NK-92 (cell line): ENCODE data around the gene PLEKHG3.

Experiments
- DNase-seq: peaks from one replicate; lab custom pipeline; 2025; ENCODE audit not compliant: unreplicated experiment; lab: John Stamatoyannopoulos, UW

The PLEKHG3 gene

DNA sequence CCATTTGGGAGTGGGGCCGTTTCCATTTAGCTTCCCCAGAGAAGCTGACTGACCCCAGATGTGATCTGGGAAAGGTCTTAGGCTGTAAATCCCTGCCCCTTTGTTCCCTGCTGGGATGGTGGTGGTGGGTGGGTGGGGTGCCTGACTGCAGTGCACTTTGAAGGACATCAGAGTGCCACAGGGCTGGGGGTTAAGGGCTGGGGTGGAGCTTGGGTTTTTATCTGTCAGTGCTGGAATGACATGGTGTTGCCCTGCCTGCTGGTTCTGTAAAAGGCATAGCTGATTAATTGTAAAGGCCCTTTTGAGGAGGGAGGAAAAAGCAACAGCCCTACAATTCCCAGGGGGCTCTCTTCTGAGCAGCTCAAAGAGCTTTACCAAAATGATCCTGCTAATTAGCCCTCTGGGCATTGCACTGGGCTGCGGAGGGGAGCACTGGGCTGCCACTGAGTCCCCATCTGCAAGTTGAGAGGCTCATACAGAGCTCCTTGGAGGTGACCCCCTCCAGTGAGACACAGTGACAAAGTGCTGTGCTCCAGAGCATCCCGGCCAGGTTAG lies 21.1 kb downstream of the PLEKHG3 start:
- DNase-seq = no peak

DNA sequence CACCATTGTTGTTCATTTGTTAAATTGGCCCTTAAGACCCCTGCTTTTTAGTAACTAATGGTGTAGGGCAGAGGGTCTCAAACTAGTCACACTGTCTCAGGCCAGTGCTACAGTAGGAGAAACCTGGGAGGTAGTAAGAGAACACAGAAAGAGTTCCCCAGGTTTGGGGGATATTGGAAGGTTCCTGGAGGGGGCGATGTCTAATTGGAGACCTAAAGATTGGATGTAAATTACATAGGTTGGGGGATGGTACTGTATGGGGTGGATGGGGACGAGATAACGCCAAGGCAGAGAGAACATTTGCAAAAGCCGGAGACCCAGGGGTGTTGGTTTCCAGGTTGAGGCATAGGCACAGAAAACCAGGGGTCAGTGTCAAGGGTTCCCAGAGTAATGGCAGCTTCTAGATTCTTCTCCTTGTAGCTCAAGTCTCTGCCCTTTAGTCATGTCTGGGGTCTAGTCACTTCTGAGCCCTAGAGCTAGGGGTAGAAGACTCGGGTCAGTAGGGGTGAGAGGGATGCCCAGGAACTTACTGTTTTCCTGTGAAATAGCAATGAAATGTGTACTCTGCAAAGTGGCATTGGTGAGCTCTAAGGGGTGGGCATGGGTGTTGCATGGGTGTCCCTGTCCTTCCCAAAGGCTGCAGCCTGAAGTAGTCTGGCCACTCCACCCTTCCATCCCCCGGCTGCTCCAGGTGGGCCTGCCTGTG lies 21.8 kb downstream of the PLEKHG3 start:
- DNase-seq = no peak

DNA sequence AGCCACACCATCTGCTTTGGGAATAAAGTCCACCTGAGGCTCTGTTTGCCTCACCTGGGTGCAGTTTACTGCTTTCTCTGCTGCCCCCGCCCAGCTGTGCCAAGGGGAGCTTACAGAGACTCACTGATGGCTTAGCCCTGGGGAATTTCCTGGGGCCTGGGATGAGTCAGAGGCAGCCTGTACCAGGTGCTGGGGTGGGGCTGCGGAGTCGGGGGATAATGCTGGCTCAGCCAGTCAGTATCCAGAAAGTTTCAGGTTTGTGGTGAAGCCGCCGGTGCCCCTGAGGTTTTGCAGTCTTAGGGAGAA lies 22.3 kb downstream of the PLEKHG3 start:
- no peak for DNase-seq

DNA sequence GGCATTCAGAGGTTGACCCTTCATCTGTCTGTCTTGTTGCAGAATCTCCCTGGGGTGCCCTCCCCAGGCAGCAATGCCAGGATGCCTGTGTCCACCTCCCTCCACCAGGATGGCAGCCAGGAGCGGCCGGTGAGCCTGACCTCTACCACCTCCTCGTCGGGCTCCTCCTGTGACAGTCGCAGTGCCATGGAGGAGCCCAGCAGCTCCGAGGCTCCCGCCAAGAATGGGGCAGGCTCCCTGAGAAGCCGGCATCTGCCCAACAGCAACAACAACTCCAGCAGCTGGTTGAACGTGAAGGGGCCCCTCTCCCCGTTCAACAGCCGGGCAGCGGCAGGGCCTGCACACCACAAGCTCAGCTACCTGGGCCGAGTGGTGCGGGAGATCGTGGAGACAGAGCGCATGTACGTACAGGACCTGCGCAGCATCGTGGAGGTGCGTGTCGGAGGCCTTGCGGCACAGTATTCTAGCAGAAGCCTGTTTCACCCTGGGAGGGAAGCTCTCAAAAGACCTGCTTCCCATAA lies 23.4 kb downstream of the PLEKHG3 start:
- no peak for DNase-seq

- no peak for DNase-seq
These were observed 23.9 kb downstream of the PLEKHG3 start for GRCh38 chr14:64728106-64728505.

GRCh38 chr14:64728856-64729255 lies 24.6 kb downstream of the PLEKHG3 start:
- DNase-seq = no peak

DNA sequence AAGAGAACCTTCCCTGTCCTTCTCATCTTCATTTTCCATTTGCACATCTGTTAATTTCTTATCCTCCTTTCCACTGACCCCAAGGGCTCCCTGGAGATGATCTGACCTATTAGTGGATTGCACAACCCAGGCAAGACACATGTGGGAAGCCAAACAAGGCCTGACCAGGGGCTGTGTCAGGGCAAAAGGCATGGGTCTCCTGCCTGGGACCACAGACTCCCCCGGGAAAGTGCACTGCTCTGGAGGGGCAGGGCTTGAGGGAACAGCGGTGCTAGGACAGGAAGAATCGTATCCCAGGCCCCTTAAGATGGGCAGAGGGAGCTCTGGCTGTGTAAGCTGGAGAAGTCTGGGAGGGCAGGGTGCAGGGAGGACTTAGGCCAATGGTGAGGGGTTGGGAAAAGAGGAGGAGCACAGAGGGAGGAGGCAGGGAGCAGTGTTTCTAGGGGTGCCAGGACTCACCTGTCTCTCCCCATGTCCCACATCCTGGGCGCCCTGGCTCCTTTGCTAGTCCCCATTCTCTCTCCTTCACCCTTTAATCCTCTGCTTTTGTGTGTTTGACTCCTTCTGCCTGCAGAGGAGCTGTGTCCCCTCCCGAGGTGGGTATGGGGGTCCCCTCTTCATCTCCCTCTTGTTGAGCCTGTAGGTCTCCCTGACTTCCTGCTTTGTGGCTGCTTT lies 25.3 kb downstream of the PLEKHG3 start:
- DNase-seq = no peak

- DNase-seq = no peak
These were observed 25.8 kb downstream of the PLEKHG3 start for GRCh38 chr14:64730061-64730440.

- no peak for DNase-seq
These were observed 26.5 kb downstream of the PLEKHG3 start for GRCh38 chr14:64730681-64731080.

- DNase-seq = no peak
These were observed 26.9 kb downstream of the PLEKHG3 start for GRCh38 chr14:64731141-64731581.

DNA sequence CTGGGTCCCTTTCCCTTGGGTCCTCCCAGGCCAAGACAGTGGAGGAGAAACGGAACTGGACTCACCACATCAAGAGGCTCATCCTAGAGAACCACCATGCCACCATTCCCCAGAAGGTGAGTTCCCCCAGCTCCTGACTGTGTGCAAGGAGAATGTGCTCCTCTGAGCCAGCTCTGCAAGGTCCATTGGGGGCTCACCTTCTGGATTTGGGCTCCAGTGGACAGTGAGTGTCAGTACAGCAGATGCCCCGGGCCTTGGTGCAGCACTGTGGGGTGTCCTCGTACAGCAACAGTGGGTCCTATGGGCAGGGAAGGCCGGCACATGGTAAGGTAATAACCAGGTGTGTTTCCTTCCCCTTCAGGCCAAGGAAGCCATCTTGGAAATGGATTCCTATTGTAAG lies 27.8 kb downstream of the PLEKHG3 start:
- DNase-seq = no peak

GRCh38 chr14:64732536-64733120 lies 28.4 kb downstream of the PLEKHG3 start:
- DNase-seq = no peak

DNA sequence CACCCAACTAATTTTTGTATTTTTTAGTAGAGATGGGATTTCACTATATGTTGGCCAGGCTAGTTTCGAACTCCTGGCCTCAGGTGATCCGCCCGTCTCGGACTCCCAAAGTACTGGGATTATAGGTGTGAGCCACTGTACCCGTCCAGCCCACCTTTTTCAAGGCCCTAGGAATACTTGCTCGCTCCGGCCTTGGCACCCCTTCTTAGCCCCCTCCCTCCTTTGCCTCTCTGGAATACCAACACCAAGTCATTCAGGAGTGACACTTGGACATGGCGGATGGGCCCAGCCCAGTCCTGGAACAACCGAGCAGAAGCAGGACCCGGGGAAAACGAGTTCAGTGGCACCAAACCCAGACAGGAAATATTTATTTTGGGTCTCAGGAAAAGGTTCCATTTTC lies 29.1 kb downstream of the PLEKHG3 start:
- DNase-seq = no peak

DNA sequence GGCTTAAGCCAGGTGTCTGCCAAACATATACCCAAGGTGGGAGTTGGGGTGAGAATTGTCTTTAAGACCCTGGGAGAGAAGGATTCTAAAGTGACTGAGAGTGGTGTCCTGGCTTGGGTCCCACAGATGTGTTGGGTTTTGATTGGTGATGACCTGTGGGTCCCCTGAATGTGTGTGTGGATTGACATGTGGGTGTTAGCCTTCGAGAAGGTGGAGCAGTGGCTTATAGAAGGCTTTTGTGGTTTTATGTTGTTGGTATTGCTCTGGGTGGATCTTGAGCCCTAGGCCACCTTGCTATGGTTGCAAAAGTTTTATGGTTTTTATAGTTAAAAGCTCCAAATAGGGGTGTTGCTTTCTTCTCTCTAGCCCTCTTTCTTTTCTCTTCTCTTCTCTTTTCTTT lies 29.7 kb downstream of the PLEKHG3 start:
- no peak for DNase-seq

GRCh38 chr14:64734990-64735389 lies 30.8 kb downstream of the PLEKHG3 start:
- DNase-seq = no peak

DNA sequence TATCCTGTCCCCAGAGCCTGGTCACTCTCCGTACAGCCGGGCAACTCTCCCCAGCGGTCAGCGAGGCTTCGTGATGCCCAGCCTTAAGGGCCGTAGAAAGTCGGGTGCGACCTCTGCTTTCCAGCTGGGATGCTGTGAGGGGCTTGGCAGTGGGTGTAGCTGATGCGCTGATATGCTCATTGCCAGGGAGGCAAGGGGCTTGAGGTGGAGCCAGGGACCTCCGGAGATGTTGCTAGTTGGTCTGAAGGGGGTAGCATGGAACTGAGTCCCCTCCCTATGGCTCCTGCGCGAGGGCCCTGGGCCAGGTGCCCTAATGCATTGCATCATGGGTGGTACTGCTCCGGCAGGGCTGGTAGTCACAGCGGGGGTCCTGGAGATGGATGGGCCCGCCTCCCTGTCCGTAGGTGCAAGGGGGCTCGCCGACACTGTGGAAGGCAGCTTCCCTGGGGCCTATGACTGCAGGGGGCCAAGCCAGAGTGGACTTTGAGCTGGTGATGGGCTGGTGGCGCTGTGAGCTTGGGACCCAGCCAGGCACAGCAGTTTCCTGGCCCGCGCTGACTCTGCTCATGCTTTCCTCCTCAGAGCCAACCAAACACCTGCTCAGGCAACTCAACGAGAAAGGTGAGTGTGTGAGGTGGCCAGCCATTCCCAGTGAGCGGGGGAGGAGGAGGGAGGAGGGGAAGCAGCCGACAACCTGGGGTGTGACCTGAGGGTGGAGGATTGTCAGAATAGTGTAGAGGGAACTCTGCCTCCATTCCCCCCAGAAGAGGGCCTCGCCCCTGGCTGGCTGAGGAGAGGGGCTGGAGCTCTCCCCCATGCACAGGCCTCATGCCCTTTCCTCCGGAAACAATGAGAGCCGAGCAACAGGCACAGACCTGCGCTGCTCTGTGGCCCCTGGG lies 32.3 kb downstream of the PLEKHG3 start:
- no peak for DNase-seq

DNA sequence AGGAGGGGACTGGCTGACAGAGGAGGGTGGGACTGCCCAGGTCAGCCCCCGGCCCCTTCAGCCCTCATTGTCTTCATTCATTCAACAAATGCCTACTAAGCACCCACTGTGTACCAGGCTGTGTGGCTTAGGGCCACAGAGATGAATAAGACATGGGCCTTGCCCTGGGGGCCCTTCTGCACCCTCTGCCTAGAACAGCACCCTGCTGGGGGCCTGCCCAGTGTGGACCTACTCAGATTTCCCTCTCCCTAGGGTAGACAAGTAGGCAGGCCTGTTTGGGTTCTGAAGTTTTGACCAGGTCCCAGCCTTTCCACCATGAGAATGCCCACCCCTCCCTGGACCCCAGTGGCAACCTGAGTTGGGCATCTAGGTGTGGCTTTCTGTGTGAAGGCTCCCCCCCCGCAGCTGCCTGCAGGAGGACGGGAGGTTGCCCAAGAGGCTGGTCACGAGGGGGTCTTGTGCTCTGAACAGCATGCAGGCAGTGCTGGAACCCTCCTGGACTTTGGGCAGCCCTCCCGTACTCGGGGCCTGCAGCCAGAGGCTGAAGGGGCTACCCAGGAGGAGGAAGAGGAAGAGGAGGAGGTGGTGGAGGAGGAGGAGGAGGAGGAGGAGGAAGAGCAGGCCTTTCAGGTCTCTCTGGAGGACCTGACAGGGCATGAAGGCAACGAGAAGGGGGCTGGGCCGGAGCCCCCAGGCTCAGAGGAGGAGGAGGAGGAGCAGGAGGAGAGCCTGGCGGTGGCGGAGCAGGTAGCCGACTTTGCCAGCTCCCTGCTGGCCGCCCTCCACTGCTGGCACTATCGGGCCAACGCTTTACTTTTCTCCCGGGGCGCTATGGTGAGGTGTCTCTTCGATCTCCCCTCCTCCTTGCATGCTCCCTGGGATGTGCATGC lies 33.4 kb downstream of the PLEKHG3 start:
- DNase-seq = no peak

- no peak for DNase-seq
These were observed 34.1 kb downstream of the PLEKHG3 start for GRCh38 chr14:64738281-64738804.

GRCh38 chr14:64741200-64741599 lies 37.0 kb downstream of the PLEKHG3 start:
- DNase-seq = no peak

- DNase-seq = no peak
These were observed 37.7 kb downstream of the PLEKHG3 start for GRCh38 chr14:64741961-64742360.
